Osteoblast (primary cell): Measurements from ENCODE around the gene KIF6. TPM values are rescaled to one million over a fixed set of nuclear protein-coding genes. Genes with fewer than 3 reads are reported as not detected.
A peak's percentile ranks its signal among the peaks of the same experiment; 100 is the strongest.

Experiments
- DNase-seq: peaks from one replicate; pipeline ENCODE4 v3.0.0; 2011; ENCODE audit warnings: low spot score, mixed read lengths; ENCODE audit not compliant: insufficient read length; ENCODE audit errors: missing footprints
- H2AFZ ChIP-seq: 2 replicates; pipeline ENCODE4 v1.6.0; 2011; ENCODE audit warnings: mild to moderate bottlenecking, low read length
- H3K27ac ChIP-seq: 2 replicates; pipeline ENCODE4 v1.5.1; 2011; ENCODE audit warnings: mild to moderate bottlenecking, low read depth, low read length, moderate library complexity
- H3K27me3 ChIP-seq: 2 replicates; pipeline ENCODE4 v1.6.0; 2012; ENCODE audit warnings: mild to moderate bottlenecking, control low read depth, inconsistent platforms, low read length, moderate library complexity; ENCODE audit not compliant: insufficient read depth
- H3K36me3 ChIP-seq: 2 replicates; pipeline ENCODE4 v1.5.1; 2011; ENCODE audit warnings: mild to moderate bottlenecking, low read length, control low read depth, moderate library complexity; ENCODE audit not compliant: insufficient read depth
- H3K4me1 ChIP-seq: 2 replicates; pipeline ENCODE4 v1.5.1; 2011; ENCODE audit warnings: mild to moderate bottlenecking, low read length, control low read depth, moderate library complexity; ENCODE audit not compliant: insufficient read depth
- H3K4me2 ChIP-seq: 2 replicates; pipeline ENCODE4 v1.6.0; 2011; ENCODE audit warnings: mild to moderate bottlenecking, low read length; ENCODE audit not compliant: insufficient read depth
- H3K4me3 ChIP-seq: fragments of 200-600 bp; sonication (generic); 3 replicates; pipeline ENCODE4 v1.5.1; 2012; ENCODE audit warnings: mild to moderate bottlenecking, low read length, inconsistent platforms; ENCODE audit not compliant: insufficient read depth
- H3K79me2 ChIP-seq: 2 replicates; pipeline ENCODE4 v1.6.0; 2012; ENCODE audit warnings: mild to moderate bottlenecking, low read length, control low read depth, inconsistent platforms; ENCODE audit not compliant: insufficient read depth
- H3K9me3 ChIP-seq: 2 replicates; pipeline ENCODE4 v1.5.1; 2011; ENCODE audit warnings: low read depth, low read length, control low read depth
- H4K20me1 ChIP-seq: 2 replicates; pipeline ENCODE4 v1.6.0; 2012; ENCODE audit warnings: mild to moderate bottlenecking, low read length, control low read depth; ENCODE audit not compliant: insufficient read depth
- CTCF ChIP-seq: IDR thresholded peaks from 2 replicates; pipeline ENCODE4 v1.5.1; 2011; ENCODE audit warnings: mild to moderate bottlenecking, low read depth, low read length, moderate library complexity; ENCODE audit errors: extremely low read depth
- total RNA-seq: library from RNA; depleted of rRNA; stranded (reverse); fragments of >200 nt; gene quantifications from 2 replicates; pipeline ENCODE4 v1.2.3, GENCODE V29; 2012

KIF6 gene
- total RNA-seq, 1 donor: 1.4 TPM

GRCh38 chr6:39653612-39654011 lies 71.6 kb downstream of the KIF6 start:
- no peak for DNase-seq
- no peak overlapping the region for H3K27ac ChIP-seq
- H3K27me3 ChIP-seq: no peaks in the 10 kb centered on the region
- H3K79me2 ChIP-seq: no peaks in the 10 kb centered on the region
- H2AFZ ChIP-seq: no peak overlapping the region
- no peak overlapping the region for H3K4me2 ChIP-seq
- H3K4me1 ChIP-seq: no peaks in the 10 kb centered on the region
- no peaks in the 10 kb centered on the region for H3K9me3 ChIP-seq
- no peak overlapping the region for H3K4me3 ChIP-seq
- no peak for TF ChIP-seq CTCF
- no peaks in the 10 kb centered on the region for H4K20me1 ChIP-seq
- H3K36me3 ChIP-seq: no peaks in the 10 kb centered on the region

- no peaks in the 10 kb centered on the region for H3K4me1 ChIP-seq
- H3K36me3 ChIP-seq: no peaks in the 10 kb centered on the region
- no peaks in the 10 kb centered on the region for H3K79me2 ChIP-seq
- H4K20me1 ChIP-seq: no peaks in the 10 kb centered on the region
- no peak overlapping the region for H3K4me3 ChIP-seq
- DNase-seq: no peak
- no peak for TF ChIP-seq CTCF
- no peaks in the 10 kb centered on the region for H3K9me3 ChIP-seq
- H3K4me2 ChIP-seq: no peak overlapping the region
- no peak overlapping the region for H3K27ac ChIP-seq
- H2AFZ ChIP-seq: no peak overlapping the region
- H3K27me3 ChIP-seq: no peaks in the 10 kb centered on the region
Observed at GRCh38 chr6:39649996-39650395, 75.2 kb downstream of the KIF6 start.

GRCh38 chr6:39646751-39647420 lies 78.3 kb downstream of the KIF6 start:
- Histone ChIP-seq H3K4me2 (peak overlapping the region; percentile 27), H2AFZ (peak overlapping the region; percentile 41), H3K27me3 (no peaks in the 10 kb centered on the region), H3K36me3 (no peaks in the 10 kb centered on the region), H3K27ac (no peak overlapping the region), H3K4me1 (no peaks in the 10 kb centered on the region), H3K79me2 (no peaks in the 10 kb centered on the region), H3K9me3 (no peaks in the 10 kb centered on the region), H3K4me3 (peak overlapping the region; percentile 7), H4K20me1 (no peaks in the 10 kb centered on the region)
- DNase-seq: no peak
- no peak for TF ChIP-seq CTCF

GRCh38 chr6:39642270-39642669 lies 82.9 kb downstream of the KIF6 start:
- Histone ChIP-seq H2AFZ (no peak overlapping the region), H3K79me2 (no peaks in the 10 kb centered on the region)
- no peak for DNase-seq

More at GRCh38 chr6:39642270-39642669, 82.9 kb downstream of the KIF6 start:
- Histone ChIP-seq H3K4me2 (no peak overlapping the region), H3K4me3 (no peak overlapping the region), H3K9me3 (no peaks in the 10 kb centered on the region), H3K27me3 (no peaks in the 10 kb centered on the region), H3K27ac (no peak overlapping the region), H3K36me3 (no peaks in the 10 kb centered on the region), H3K4me1 (no peaks in the 10 kb centered on the region), H4K20me1 (no peaks in the 10 kb centered on the region)
- no peak for TF ChIP-seq CTCF
